Sigmoid colon (tissue), 7 donors: ENCODE data around the gene TM6SF1. TPM values are rescaled to one million over a fixed set of nuclear protein-coding genes. Genes with fewer than 3 reads are reported as not detected.

Source experiments
- DNase-seq: peaks from one replicate; pipeline ENCODE4 v3.0.0-alpha.2; 2019
- H3K27ac ChIP-seq, 4 donors: fragments of 200-600 bp; sonication (generic); one replicate each; pipeline ENCODE4 v1.5.1; 2016 to 2019; ENCODE audit warnings: mild to moderate bottlenecking in 1 of 4
- H3K27me3 ChIP-seq, 3 donors: fragments of 200-600 bp; sonication (generic); one replicate each; pipeline ENCODE4 v1.5.1; 2019; ENCODE audit warnings: mild to moderate bottlenecking in 1 of 3
- H3K36me3 ChIP-seq, 4 donors: fragments of 200-600 bp; sonication (generic); one replicate each; pipeline ENCODE4 v1.5.1; 2016 to 2019
- H3K4me1 ChIP-seq, 4 donors: fragments of 200-600 bp; sonication (generic); one replicate each; pipeline ENCODE4 v1.5.1; 2017 to 2019
- H3K4me3 ChIP-seq, 4 donors: fragments of 200-600 bp; sonication (generic); one replicate each; pipeline ENCODE4 v1.5.1; 2017 to 2019; ENCODE audit warnings: mild to moderate bottlenecking in 2 of 4, moderate library complexity in 1 of 4
- H3K9me3 ChIP-seq, 4 donors: fragments of 200-600 bp in 3 of 4; sonication (generic) in 3 of 4; one replicate each; pipeline versions ENCODE4 v1.5.1 to v1.6.1; 2013 to 2019
- EP300 ChIP-seq, 4 donors: sonication (generic); formaldehyde crosslinking; IDR thresholded peaks; one replicate each; pipeline ENCODE4 v1.6.1; 2017; ENCODE audit warnings: antibody characterized with exemption in 4 of 4
- POLR2A ChIP-seq, 2 donors: fragments of 450-650 bp; IDR thresholded peaks; one replicate each; pipeline ENCODE4 v1.6.1; 2016; ENCODE audit warnings: antibody characterized with exemption in 2 of 2, mild to moderate bottlenecking in 2 of 2, moderate library complexity in 2 of 2
- POLR2AphosphoS5 ChIP-seq, 4 donors: sonication (generic); formaldehyde crosslinking; IDR thresholded peaks; one replicate each; pipeline ENCODE4 v1.6.1; 2017; ENCODE audit warnings: antibody characterized with exemption in 4 of 4
- WGBS, 2 donors: extraction: QIAGEN DNeasy Blood & Tissue Kit; methylation state at CpG; one replicate each; pipeline ENCODE4 v1.1.7; 2013; 5-methylcytosine and 5-hydroxymethylcytosine counted together
- intact Hi-C: fragments of 100-400 bp; cut with DNase I; formaldehyde crosslinking; loops from one replicate; pipeline ENCODE4 v1.15.1; 2023
- polyA plus RNA-seq, 3 donors: library from polyadenylated mRNA; stranded (reverse); fragments of 200-250 nt; gene quantifications; one replicate each; pipeline ENCODE4 v1.2.3, GENCODE V29; 2013
- total RNA-seq, 4 donors: library from RNA; depleted of rRNA; stranded (reverse); fragments of >200 nt; gene quantifications; one replicate each; pipeline ENCODE4 v1.1.0, GENCODE V29; 2016
- TF ChIP-seq, protein P1 (sequence below), 4 experiments: fragments of 450-650 bp in 3 of 4; fragments of 200-600 bp in 1 of 4; IDR thresholded peaks; one replicate each; pipeline ENCODE4 v1.5.1; 2016 to 2019; ENCODE audit warnings: antibody characterized with exemption in 4 of 4, mild to moderate bottlenecking in 3 of 4, moderate library complexity in 2 of 4
- donor health status: healthy with polysubstance abuse.
- donor health status: Bipolar disorder and iron deficiency.
- donor health status: healthy.

Gene TM6SF1
- total and polyA plus RNA-seq, 7 donors = 1.2 to 7.5 (median 2.8) TPM

DNA sequence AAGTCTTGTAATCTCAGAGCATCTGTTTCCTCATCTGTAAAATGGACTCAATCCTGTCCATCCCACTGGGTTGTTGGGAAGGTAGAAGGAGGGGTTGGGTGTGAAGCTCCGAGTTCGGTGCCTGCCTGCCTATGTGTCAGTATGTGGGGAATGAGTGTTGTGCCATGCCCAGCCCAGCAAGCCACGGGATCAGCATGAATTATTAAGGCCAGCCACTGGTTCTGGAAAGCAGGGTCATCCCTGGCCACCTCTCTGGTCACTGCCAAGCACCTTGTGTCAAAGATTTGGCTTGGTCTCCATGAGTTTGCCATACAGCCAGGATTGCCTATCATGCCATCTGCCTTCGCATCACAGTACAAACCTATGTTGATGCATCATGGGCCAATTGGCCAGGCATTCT, 11.5 kb downstream of the TM6SF1 start:
- Histone ChIP-seq H3K4me1 (no peaks in the 10 kb centered on the region), H3K27ac (no peak overlapping the region), H3K27me3 (no peaks in the 10 kb centered on the region), H3K4me3 (no peak overlapping the region), H3K9me3 (no peaks in the 10 kb centered on the region), H3K36me3 (no peaks in the 10 kb centered on the region)
- intact Hi-C loops = no loop called here
- no peak for DNase-seq
- 84 to 91% methylated on average over 4 of the region's 4 CpGs for WGBS, 2 donors
- TF ChIP-seq POLR2A (IDR thresholded peaks at IDR 0.05) (no peak), EP300 (IDR thresholded peaks at IDR 0.05) (no peak), POLR2AphosphoS5 (IDR thresholded peaks at IDR 0.05) (no peak)
- TF ChIP-seq, protein P1, sequence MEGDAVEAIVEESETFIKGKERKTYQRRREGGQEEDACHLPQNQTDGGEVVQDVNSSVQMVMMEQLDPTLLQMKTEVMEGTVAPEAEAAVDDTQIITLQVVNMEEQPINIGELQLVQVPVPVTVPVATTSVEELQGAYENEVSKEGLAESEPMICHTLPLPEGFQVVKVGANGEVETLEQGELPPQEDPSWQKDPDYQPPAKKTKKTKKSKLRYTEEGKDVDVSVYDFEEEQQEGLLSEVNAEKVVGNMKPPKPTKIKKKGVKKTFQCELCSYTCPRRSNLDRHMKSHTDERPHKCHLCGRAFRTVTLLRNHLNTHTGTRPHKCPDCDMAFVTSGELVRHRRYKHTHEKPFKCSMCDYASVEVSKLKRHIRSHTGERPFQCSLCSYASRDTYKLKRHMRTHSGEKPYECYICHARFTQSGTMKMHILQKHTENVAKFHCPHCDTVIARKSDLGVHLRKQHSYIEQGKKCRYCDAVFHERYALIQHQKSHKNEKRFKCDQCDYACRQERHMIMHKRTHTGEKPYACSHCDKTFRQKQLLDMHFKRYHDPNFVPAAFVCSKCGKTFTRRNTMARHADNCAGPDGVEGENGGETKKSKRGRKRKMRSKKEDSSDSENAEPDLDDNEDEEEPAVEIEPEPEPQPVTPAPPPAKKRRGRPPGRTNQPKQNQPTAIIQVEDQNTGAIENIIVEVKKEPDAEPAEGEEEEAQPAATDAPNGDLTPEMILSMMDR (IDR thresholded peaks at IDR 0.05) = no peak

DNA sequence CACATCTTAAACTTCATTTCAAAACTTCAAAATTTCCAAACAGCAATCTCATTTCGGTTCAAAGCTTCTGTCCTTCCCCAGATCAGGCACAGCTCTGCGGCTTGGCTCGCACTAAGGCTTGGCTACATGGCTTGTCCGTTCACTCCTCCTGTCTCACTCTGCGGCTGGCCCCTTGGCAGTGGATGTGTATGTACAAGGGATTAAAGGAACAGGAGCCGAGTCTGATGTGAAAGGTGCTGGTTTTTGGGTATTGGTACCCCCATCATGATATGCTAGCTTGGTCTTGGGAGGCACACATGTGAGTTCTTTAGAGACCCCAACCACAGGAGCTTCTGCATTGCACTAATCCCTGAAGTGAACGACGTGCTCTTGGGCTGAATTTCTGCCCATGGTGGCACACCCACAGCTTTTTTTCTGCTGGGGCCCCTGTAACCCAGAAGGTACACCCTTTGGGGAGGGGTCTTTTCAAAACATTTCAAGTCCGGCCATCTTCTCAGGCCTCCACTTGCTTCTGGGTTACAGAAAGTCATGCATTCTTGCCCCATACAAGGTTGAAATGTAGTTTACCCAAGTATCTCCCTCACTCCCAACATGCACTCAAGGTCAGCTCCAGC, 12.6 kb downstream of the TM6SF1 start:
- Histone ChIP-seq H3K9me3 (no peaks in the 10 kb centered on the region), H3K27ac (no peak overlapping the region), H3K4me3 (no peak overlapping the region), H3K4me1 (no peaks in the 10 kb centered on the region), H3K27me3 (no peaks in the 10 kb centered on the region), H3K36me3 (no peaks in the 10 kb centered on the region)
- no peak for DNase-seq
- WGBS, 2 donors = 85 to 91% methylated on average over 9 of the region's 9 CpGs
- intact Hi-C loops = no loop called here
- TF ChIP-seq EP300 (IDR thresholded peaks at IDR 0.05) (no peak), POLR2A (IDR thresholded peaks at IDR 0.05) (no peak), POLR2AphosphoS5 (IDR thresholded peaks at IDR 0.05) (no peak)
- TF ChIP-seq, protein P1 (IDR thresholded peaks at IDR 0.05) = no peak

DNA sequence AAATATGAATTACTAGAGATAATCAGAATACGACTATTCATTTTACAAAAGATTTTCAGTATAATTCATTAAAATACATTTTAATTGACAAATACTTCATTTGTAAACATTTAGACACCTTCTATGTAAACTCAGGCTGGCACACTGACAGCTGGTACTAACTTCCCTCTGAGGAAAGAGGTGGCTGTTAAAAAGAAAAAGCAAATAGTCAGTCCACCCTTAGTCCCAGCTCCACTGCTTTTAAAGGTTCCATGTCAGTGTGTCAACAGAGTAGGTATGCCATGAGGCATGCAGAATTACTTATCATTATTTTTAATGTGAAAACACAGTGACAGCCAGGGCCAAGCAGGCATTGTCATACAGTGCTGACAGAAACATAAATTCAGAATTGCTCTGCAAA, 16.1 kb downstream of the TM6SF1 start:
- no peak for DNase-seq
- H3K4me1 ChIP-seq = no peaks in the 10 kb centered on the region
- H3K27ac ChIP-seq = no peak overlapping the region
- no peak overlapping the region for H3K4me3 ChIP-seq
- no peak for TF ChIP-seq POLR2A (IDR thresholded peaks at IDR 0.05)
- no peak for TF ChIP-seq EP300 (IDR thresholded peaks at IDR 0.05)
- TF ChIP-seq, protein P1 (IDR thresholded peaks at IDR 0.05) = no peak
- TF ChIP-seq POLR2AphosphoS5 (IDR thresholded peaks at IDR 0.05) = no peak
- no peaks in the 10 kb centered on the region for H3K36me3 ChIP-seq
- no peaks in the 10 kb centered on the region for H3K9me3 ChIP-seq
- intact Hi-C loops = no loop called here
- WGBS, 2 donors = 86 to 94% methylated on average over 1 of the region's 1 CpG
- H3K27me3 ChIP-seq = no peaks in the 10 kb centered on the region

DNA sequence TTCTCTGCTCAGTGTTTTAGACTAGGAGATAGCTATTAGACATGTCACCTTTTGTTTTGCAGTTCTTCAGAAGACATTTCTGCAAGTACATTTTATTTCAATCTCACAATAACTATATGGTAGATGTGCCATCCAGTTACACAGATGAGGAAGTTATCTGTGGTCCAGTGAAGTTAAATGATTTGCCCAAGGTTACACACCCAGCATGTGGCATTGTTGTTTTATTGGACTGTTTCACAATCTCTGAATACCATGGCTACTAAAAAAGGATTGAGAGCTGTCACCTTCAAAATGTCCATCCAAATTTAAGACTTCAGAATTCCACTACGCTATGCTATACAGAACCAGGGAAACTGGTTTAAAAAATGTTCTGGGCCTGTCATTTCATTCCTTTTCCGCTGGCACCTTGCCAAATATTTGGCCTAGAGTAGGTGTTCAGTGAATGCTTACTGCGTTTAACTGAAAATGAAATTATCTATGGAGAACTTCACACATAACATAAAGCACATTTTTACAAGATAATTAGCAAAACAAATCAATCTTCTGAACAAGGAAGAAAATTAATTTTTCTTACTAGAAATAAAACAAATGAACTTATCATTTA, 20.2 kb downstream of the TM6SF1 start:
- Histone ChIP-seq H3K36me3 (peaks cover 0 to 8% (median 3%) of the 10 kb centered on the region in 4 donors), H3K9me3 (no peaks in the 10 kb centered on the region), H3K4me3 (no peak overlapping the region), H3K27me3 (no peaks in the 10 kb centered on the region), H3K4me1 (no peaks in the 10 kb centered on the region), H3K27ac (no peak overlapping the region)
- intact Hi-C loops = no loop called here
- TF ChIP-seq, protein P1 (IDR thresholded peaks at IDR 0.05) = no peak
- TF ChIP-seq EP300 (IDR thresholded peaks at IDR 0.05) (no peak), POLR2A (IDR thresholded peaks at IDR 0.05) (no peak), POLR2AphosphoS5 (IDR thresholded peaks at IDR 0.05) (no peak)
- no peak for DNase-seq
- 77 to 81% methylated on average over 3 of the region's 3 CpGs for WGBS, 2 donors
